ENCODE data around the gene ERGIC1.

- TF ChIP-seq CTCF (IDR thresholded peaks at IDR 0.05 in 4 of 5, conservative IDR thresholded peaks at IDR 0.05 in 1 of 5) (no peak), POLR2A (IDR thresholded peaks at IDR 0.05) (no peak)
Measured at GRCh38 chr5:172975289-172975688, 141.2 kb downstream of the ERGIC1 start.
